HG02885 (cell line): Measurements from ENCODE around the gene ABLIM3.
A peak's percentile ranks its signal among the peaks of the same experiment; 100 is the strongest.

Experiments used
- ATAC-seq: cut with Tn5 transposase; IDR thresholded peaks from one replicate; pipeline ENCODE4 v1.9.1; 2021; ENCODE audit warnings: mild to moderate bottlenecking; ENCODE audit not compliant: unreplicated experiment, poor library complexity

The ABLIM3 gene

GRCh38 chr5:149141224-149141956 is at the start of gene ABLIM3:
Gene ABLIM3 (plus strand): TSS chr5:149141493. CDS start chr5:149142096, 603 bp downstream.
- peak; percentile 95 for ATAC-seq

- ATAC-seq, result no peak
Measured at GRCh38 chr5:149093625-149094024, 47.7 kb upstream of the ABLIM3 start.

GRCh38 chr5:149094996-149095395 is 46.3 kb upstream of the ABLIM3 start:
- ATAC-seq, result no peak

- ATAC-seq, result no peak
Measured at GRCh38 chr5:149099920-149100319, 41.4 kb upstream of the ABLIM3 start.

- no peak for ATAC-seq
Measured at GRCh38 chr5:149100331-149100730, 41.0 kb upstream of the ABLIM3 start.

- ATAC-seq, result no peak
Measured at GRCh38 chr5:149108651-149109280, 32.5 kb upstream of the ABLIM3 start.

- no peak for ATAC-seq
Measured at GRCh38 chr5:149110406-149110805, 30.9 kb upstream of the ABLIM3 start.

- ATAC-seq, result no peak
Measured at GRCh38 chr5:149113669-149114068, 27.6 kb upstream of the ABLIM3 start.

GRCh38 chr5:149114403-149115312 is 26.6 kb upstream of the ABLIM3 start:
- ATAC-seq, result peak; percentile 84

- no peak for ATAC-seq
Measured at GRCh38 chr5:149117970-149118369, 23.3 kb upstream of the ABLIM3 start.

GRCh38 chr5:149118463-149118862 is 22.8 kb upstream of the ABLIM3 start:
- ATAC-seq, result no peak

- no peak for ATAC-seq
Measured at GRCh38 chr5:149121145-149121544, 20.1 kb upstream of the ABLIM3 start.

- no peak for ATAC-seq
Measured at GRCh38 chr5:149123211-149123610, 18.1 kb upstream of the ABLIM3 start.

- no peak for ATAC-seq
Measured at GRCh38 chr5:149125386-149125891, 15.9 kb upstream of the ABLIM3 start.

- no peak for ATAC-seq
Measured at GRCh38 chr5:149126906-149127305, 14.4 kb upstream of the ABLIM3 start.

GRCh38 chr5:149127394-149127955 is 13.8 kb upstream of the ABLIM3 start:
- ATAC-seq, result no peak

GRCh38 chr5:149128023-149128875 is 13.0 kb upstream of the ABLIM3 start:
- peak; percentile 84 for ATAC-seq

- no peak for ATAC-seq
Measured at GRCh38 chr5:149129181-149129580, 12.1 kb upstream of the ABLIM3 start.

- ATAC-seq, result no peak
Measured at GRCh38 chr5:149130121-149130914, 11.0 kb upstream of the ABLIM3 start.
